GM21447 (cell line): ENCODE measurements around the gene OMG.
"Not testable (repeated sequence)": the region's sequence is repeated elsewhere in the genome, so short reads cannot be mapped to it uniquely, and the experiment has no call there.

Experiments
- ATAC-seq: cut with Tn5 transposase; IDR thresholded peaks from one replicate; pipeline ENCODE4 v1.9.1; 2021; ENCODE audit not compliant: unreplicated experiment

OMG gene

GRCh38 chr17:31297090-31297489 is at the start of gene OMG:
OMG (minus strand) TSS chr17:31297239; CDS start chr17:31296331, 908 bp downstream.
- no peak for ATAC-seq

GRCh38 chr17:31345191-31345747 is 48.2 kb upstream of the OMG start:
- ATAC-seq: not testable (repeated sequence)

DNA sequence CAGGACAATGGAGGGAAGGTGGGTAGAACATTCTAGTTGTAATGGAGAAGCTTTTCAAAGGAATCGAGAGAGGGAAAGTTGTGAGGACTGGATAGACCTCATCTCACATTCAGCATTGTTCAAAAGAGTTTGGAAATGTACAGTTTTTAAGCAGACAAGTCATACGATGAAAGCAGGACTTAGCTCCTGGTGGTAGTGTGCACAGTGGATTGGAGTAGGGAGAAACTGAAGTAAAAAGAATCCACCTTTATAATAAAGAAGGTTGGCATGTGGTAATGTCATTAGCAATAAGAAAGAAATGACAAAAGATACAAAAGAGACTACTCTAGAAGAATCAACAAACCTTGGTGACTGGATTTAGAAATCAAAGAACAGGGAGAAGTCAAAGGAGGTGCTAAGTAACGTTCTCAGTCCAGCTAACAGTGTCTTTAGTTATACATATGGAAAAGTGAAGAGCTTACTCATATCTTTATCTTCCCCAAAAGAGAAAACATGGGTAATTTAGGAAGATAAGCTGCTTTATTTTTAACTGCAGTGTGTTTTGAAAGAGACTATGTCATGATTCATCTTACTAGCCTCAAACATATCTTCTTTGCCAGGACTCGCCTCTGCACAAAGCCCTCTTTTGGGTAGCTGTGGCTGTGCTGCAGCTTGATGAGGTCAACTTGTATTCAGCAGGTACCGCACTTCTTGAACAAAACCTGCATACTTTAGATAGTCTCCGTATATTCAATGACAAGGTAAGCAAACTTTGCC is 43.0 kb upstream of the OMG start:
- ATAC-seq: no peak

DNA sequence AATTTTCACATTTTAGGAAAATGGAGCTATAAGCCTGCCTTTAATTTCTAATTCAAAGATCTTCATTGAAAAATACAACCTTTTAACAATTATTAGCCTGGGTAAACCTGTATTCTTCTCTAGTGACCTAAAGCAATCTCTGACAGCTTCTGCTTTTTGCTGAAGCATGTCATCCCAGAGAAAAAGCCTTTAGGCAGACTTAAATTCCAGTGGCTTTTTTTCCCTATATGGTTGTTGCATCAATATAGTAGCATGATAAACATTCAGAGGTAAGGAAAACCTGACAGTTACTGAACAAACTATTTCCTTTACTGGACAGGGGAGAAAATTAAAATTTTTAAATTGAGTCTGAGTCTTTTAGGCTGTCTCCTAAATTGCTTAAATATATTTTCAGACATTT is 32.2 kb upstream of the OMG start:
- no peak for ATAC-seq

- no peak for ATAC-seq
Measured at GRCh38 chr17:31328160-31328535, 31.1 kb upstream of the OMG start.

DNA sequence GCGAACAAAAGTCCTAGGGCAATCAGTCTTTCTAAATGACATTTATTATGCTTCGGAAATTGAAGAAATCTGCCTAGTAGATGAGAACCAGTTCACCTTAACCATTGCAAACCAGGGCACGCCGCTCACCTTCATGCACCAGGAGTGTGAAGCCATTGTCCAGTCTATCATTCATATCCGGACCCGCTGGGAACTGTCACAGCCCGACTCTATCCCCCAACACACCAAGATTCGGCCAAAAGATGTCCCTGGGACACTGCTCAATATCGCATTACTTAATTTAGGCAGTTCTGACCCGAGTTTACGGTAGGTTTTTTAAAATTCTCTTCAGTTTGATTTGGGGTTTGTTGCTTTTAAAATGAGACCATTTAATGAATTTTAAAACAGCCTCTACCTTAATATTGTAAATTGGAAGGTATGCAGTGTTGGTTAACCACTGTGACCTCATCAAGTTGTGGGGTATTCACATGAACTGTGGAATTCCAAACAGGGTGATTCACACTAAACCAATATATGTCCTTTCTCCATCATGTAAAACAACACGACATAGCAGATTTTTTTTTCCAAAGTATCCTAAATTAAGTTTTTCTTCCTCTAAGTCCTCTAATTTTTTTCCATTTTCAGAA is 30.6 kb upstream of the OMG start:
- ATAC-seq: no peak

- no peak for ATAC-seq
Measured at GRCh38 chr17:31323551-31323950, 26.5 kb upstream of the OMG start.

DNA sequence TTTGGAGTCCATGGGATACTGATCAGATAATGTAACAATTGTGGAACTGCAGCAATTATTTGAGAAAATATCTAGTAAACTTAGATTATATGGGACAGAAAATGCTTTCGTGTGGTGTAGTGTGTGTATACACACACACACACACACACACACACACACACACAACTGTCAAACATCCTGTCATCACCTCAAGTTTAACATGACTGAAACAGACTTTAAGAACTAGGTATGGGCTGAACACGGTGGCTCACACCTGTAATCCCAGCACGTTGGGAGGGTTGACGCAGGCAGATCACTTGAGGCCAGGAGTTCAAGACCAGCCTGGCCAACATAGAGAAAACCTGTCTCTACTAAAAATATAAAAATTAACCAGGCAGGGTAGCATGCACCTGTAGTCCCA is 24.9 kb upstream of the OMG start:
- ATAC-seq: no peak

- ATAC-seq: peak; percentile 58
Measured at GRCh38 chr17:31321481-31321880, 24.4 kb upstream of the OMG start, which contains the start of gene EVI2A. EVI2A (minus strand) TSS chr17:31321622; CDS start chr17:31319013, 2,609 bp downstream.

DNA sequence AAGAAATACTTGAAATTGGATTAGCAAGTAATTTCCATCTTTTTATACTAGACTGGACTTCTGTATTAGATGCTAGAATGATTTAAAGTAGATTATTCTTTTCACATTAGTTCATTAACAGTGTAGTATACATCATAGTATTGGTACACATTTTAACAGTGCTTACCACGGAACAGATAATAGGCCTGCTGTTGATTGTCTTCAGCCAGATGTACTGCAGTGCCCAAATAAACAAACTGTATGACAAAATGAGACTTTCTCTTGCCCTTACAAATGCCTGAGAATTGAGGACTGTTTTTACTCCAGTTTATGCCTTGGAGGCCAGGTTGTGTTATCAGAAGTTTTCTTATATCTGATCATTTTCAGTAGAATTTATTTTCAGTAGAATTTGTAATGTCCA is 23.8 kb upstream of the OMG start:
- ATAC-seq: no peak

DNA sequence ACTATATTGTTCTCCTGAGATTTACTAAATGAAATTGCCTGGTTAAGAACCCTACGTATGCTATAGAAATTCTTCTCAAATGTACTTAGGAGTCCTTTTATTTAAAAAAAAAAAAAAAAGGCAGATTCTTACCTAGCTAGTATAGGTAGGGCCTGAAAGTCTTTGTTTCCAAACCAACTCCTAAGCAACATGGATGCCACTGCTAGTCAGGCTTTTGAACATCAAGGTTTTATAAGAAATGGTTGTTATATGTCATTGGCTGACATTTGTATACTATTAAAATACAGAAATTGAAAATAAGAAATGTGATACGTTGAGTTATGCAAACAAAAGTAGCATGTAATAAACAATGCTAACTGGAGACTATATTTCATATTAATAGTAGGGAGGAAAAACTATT is 23.2 kb upstream of the OMG start:
- ATAC-seq: no peak

DNA sequence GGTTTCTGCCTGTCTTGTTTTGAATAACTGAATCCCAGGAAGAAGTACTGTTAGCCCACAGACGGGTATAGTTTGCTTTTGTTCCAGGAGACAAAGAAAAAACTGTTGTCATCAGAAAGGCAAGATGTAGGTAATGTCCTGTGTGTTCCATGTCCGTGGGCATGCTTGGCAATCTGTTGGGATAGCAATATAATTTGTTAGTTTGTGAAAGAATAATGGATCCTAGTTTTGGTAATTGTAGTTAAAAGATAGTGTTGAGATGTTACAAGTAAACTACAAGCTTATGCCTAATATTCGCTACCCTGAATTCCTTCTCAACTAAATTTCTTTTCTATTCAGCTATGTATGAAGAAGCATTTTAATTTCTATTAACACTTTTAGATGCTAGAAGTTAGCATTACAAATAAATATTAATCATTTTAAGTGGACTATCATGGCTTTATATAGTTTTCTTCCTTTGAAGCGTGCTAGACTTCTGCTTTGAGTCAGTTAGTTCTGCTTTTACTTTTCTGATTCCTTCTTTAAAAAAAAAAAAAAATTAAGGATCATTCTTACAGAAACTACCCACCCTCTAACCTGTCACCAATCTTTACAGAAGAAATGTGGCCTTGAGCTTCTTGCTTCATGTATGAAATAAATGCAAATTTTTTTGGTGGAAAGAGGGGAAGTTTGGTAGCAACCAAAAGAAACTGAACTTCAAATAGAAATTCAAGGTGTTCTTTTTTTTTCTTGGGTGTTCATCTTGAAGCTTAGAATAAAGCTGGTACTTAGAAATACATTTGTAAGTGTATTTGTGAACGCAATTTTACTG is 22.0 kb upstream of the OMG start:
- ATAC-seq: no peak

DNA sequence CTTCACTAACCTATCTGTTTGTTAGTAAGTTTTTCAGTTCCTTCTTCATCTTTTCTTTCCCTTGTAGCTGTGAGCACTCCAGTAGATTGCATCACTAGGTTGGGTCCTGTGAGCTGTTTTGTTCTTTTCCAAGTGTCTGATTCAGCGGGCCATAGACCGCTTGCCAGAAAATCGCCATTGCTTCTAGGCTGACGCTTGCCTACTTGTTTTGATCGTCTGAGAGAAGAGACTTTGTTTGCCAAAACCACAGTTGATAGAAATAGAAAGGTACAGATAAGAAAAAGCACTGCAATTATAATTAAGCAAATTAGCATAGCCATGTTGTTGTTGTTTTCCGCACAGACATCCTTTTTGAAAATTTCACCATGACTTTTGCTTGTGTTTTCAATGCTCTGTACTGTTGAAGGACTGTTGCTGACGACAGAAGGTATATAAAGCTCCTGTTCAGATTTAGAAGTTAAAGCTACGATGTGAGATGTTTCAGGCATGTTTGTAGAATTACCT is 21.3 kb upstream of the OMG start:
- ATAC-seq: no peak

- ATAC-seq: no peak
Measured at GRCh38 chr17:31314782-31315100, 17.7 kb upstream of the OMG start.

DNA sequence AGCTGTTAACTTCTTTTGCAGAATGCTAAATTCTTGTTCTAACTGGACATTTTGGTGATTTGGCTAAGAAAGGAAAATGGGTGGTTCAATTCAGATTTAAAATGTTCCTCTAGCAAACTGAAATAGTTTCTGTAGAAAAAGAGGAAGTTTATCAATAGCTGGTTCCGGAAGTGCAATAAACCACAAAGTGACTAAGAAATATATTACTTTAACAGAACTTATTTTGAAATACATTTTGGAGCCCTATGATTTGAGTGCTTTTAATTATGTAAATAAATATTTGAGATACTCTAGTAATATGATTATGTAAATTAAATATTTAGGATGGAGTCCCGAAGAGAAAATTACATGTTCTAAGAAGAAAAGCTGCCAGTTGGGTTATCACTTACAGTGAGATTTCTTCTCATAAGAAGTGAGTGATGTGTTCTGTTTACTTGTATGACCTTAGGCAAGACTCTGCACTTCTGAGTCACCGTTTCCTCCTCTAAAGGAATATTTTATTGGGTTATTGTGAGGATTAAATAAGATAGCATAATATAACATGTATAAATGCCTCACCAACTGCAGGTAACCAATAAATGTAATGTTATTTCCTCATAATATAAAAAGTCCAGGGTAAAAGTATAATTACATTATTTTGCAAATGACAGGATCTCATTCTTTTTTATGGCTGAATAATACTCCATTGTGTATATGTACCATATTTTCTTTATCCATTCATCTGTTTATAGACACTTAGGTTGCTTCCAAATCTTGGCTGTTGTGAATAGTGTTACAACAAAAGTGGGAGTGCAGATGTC is 17.1 kb upstream of the OMG start, which contains the start of gene EVI2B:
EVI2B (minus strand) TSS at position 73 of the 800 bp plus-strand sequence. CDS start 8,445 bp downstream, outside the sequence.
- ATAC-seq: no peak

- not testable (repeated sequence) for ATAC-seq
Measured at GRCh38 chr17:31312223-31312622, 15.2 kb upstream of the OMG start.

DNA sequence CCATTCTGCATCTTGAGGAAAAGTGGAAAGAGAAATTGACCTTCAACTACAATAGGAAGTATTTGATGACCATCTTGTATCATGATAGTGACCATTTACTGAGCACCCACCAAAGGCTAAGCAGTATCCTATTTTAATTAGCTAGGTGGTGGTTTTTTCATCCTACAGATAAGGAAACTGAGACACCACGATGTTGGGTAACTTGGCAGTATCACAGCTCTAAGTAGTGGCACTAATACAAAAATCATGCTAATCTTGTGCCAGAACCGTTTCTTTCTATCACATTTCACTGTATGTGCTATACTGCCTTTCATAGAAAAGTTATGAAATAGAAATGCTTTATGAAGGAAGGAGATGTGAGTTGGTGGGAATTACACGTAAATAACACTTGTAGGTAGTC is 14.5 kb upstream of the OMG start:
- no peak for ATAC-seq

- no peak for ATAC-seq
Measured at GRCh38 chr17:31310886-31311285, 13.8 kb upstream of the OMG start.

DNA sequence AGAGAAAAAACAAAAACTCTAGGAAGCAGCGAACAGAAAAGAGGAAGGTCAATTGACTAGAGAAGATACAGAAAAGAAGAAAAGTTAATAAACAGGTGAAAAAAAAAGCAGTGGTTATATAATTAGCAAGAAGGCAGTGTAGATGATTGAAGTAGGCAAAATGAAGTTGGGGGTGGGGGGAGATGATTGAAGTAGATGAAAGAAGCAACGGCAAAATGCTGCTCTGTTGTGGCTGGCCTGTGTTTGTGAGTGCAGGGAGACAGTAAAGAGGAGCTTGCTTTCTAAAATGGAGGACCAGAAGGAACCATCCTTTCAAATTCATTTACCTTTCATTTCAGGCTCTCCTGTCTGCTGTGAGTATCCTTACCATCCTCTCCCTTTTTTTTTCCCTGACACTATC is 13.2 kb upstream of the OMG start:
- no peak for ATAC-seq

- no peak for ATAC-seq
Measured at GRCh38 chr17:31309556-31309955, 12.5 kb upstream of the OMG start.
